ENCODE data around the gene TMUB1. TPM values are rescaled to one million over a fixed set of nuclear protein-coding genes. Genes with fewer than 3 reads are reported as not detected.
"Not testable (repeated sequence)": the region's sequence is repeated elsewhere in the genome, so short reads cannot be mapped to it uniquely, and the experiment has no call there.

The TMUB1 gene
- total RNA-seq, 2 experiments from 2014 or later: 56.0 to 59.6 TPM

- H3K4me3 ChIP-seq (ENCODE audit: low read depth, low read length, poor library complexity, severe bottlenecking): no peak overlapping the region
- CTCF ChIA-PET (ENCODE audit: unreplicated experiment): no interaction called here
- no peaks in the 10 kb centered on the region for H3K9me2 ChIP-seq (ENCODE audit: insufficient read depth, low read length)
- H3K4me1 ChIP-seq (ENCODE audit: insufficient read depth, low read length, poor library complexity, severe bottlenecking): no peaks in the 10 kb centered on the region
- POLR2A ChIA-PET: no interaction called here
- no peaks in the 10 kb centered on the region for H3K36me3 ChIP-seq (ENCODE audit: insufficient read depth, low read length)
- no peak overlapping the region for H2AFZ ChIP-seq (ENCODE audit: low read length)
- no peak for TF ChIP-seq EZH2phosphoT487 (IDR thresholded peaks at IDR 0.05; ENCODE audit: borderline replicate concordance, low read depth, low read length)
- no peak for TF ChIP-seq CTCF (conservative IDR thresholded peaks at IDR 0.05; ENCODE audit: low read length)
- DNase-seq (ENCODE audit: low spot score): no peak
- H3K27ac ChIP-seq (ENCODE audit: low read depth, low read length, poor library complexity, severe bottlenecking): no peak overlapping the region
- intact Hi-C loops (cut with micrococcal nuclease; ENCODE audit: unreplicated experiment): no loop called here
- no peaks in the 10 kb centered on the region for H4K20me1 ChIP-seq (ENCODE audit: insufficient read depth, low read length)
- no peaks in the 10 kb centered on the region for H3K9me3 ChIP-seq (ENCODE audit: low read length)
- BruUV-seq (replicated peaks): no TSS peak
- no peaks in the 10 kb centered on the region for H3K79me2 ChIP-seq (ENCODE audit: insufficient read depth, low read depth, low read length)
- H3K4me2 ChIP-seq (ENCODE audit: low read length): no peak overlapping the region
Observed at GRCh38 chr7:151043959-151044358, 39.3 kb downstream of the TMUB1 start.

DNA sequence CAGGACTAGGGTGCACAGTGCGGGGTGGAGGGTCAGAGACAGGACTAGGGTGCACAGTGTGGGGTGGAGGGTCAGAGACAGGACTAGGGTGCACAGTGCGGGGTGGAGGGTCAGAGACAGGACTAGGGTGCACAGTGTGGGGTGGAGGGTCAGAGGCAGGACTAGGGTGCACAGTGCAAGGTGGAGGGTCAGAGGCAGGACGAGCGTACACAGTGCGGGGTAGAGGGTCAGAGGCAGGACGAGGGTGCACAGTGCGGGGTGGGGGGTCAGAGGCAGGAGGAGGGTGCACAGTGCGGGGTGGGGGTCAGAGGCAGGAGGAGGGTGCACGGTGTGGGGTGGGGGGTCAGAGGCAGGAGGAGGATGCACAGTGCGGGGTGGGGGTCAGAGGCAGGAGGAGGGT lies 39.8 kb downstream of the TMUB1 start:
- H3K36me3 ChIP-seq (ENCODE audit: insufficient read depth, low read length); H3K79me2 ChIP-seq (ENCODE audit: insufficient read depth, low read depth, low read length); H4K20me1 ChIP-seq (ENCODE audit: insufficient read depth, low read length); H3K4me1 ChIP-seq (ENCODE audit: insufficient read depth, low read length, poor library complexity, severe bottlenecking); CTCF ChIA-PET (ENCODE audit: unreplicated experiment); H3K9me2 ChIP-seq (ENCODE audit: insufficient read depth, low read length); H3K9me3 ChIP-seq (ENCODE audit: low read length); H3K4me2 ChIP-seq (ENCODE audit: low read length); intact Hi-C loops (cut with micrococcal nuclease; ENCODE audit: unreplicated experiment); POLR2A ChIA-PET; H2AFZ ChIP-seq (ENCODE audit: low read length); BruUV-seq (replicated peaks); H3K4me3 ChIP-seq (ENCODE audit: low read depth, low read length, poor library complexity, severe bottlenecking); H3K27ac ChIP-seq (ENCODE audit: low read depth, low read length, poor library complexity, severe bottlenecking); DNase-seq (ENCODE audit: low spot score): not testable (repeated sequence)

DNA sequence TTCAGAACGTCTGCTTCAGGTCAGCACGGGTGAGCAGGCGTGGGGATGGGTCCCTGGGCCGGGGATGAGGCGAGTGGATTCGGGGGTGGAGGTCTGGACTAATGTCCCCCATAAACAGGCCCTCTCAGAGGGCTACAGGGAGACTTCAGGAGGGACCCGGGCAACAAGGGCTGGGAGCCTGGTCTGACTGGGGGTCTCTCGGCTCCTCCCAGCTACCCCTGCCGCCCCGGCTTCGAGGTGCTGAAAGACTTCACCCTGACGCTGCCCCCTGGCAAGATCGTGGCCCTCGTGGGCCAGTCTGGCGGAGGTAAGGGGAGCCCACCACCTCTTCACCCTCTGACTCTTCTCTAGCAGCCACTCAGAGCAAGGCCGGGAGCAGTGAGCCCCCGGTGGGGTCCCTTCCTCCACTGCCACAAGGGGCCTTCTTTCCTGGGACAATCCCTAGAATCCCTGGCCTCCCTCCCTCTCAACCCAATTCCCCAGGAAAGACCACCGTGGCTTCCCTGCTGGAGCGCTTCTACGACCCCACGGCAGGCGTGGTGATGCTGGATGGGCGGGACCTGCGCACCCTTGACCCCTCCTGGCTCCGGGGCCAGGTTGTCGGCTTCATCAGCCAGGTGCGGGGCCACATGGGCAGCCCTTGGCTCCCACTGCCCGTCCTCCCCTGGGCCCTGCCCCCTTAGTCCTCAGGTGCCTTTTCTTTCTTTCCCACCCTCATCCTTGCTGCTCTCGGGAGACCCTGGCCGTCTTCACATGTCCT lies 42.5 kb downstream of the TMUB1 start:
- no peak for DNase-seq (ENCODE audit: low spot score)
- no peak overlapping the region for H3K27ac ChIP-seq (ENCODE audit: low read depth, low read length, poor library complexity, severe bottlenecking)
- CTCF ChIA-PET (ENCODE audit: unreplicated experiment): no interaction called here

More for the DNA sequence above, 42.5 kb downstream of the TMUB1 start:
- POLR2A ChIA-PET: no interaction called here
- intact Hi-C loops (cut with micrococcal nuclease; ENCODE audit: unreplicated experiment): no loop called here
- Histone ChIP-seq H4K20me1 (ENCODE audit: insufficient read depth, low read length) (no peaks in the 10 kb centered on the region), H3K4me3 (ENCODE audit: low read depth, low read length, poor library complexity, severe bottlenecking) (no peak overlapping the region), H3K9me3 (ENCODE audit: low read length) (no peaks in the 10 kb centered on the region), H3K36me3 (ENCODE audit: insufficient read depth, low read length) (peaks cover 14% of the 10 kb centered on the region), H3K79me2 (ENCODE audit: insufficient read depth, low read depth, low read length) (no peaks in the 10 kb centered on the region), H3K9me2 (ENCODE audit: insufficient read depth, low read length) (no peaks in the 10 kb centered on the region), H3K4me1 (ENCODE audit: insufficient read depth, low read length, poor library complexity, severe bottlenecking) (no peaks in the 10 kb centered on the region), H3K4me2 (ENCODE audit: low read length) (no peak overlapping the region), H2AFZ (ENCODE audit: low read length) (no peak overlapping the region)
- TF ChIP-seq EZH2phosphoT487 (IDR thresholded peaks at IDR 0.05; ENCODE audit: borderline replicate concordance, low read depth, low read length): no peak
- TF ChIP-seq CTCF (conservative IDR thresholded peaks at IDR 0.05; ENCODE audit: low read length): no peak
- BruUV-seq (replicated peaks): no TSS peak

Measured in OCI-LY7 (cell line).